Activated CD8-positive, alpha-beta T cell treated with anti-CD3 and anti-CD28 coated beads for 36 hours (primary cell): ENCODE measurements around the gene GPR152. TPM values are rescaled to one million over a fixed set of nuclear protein-coding genes. Genes with fewer than 3 reads are reported as not detected.

ENCODE experiments used
- ATAC-seq: fragments of 200-7000 bp; cut with Tn5 transposase; one replicate; pipeline ENCODE4 v1.10.0; 2021; ENCODE audit warnings: mild to moderate bottlenecking, moderate library complexity
- CTCF ChIA-PET: fragments of 350-600 bp; sonication (Branson Sonifier 250); formaldehyde crosslinking; loops from one replicate; lab custom pipeline; 2021; ENCODE audit warnings: antibody characterized with exemption; lab: Charles Lee
- POLR2A ChIA-PET: fragments of 350-600 bp; sonication (Branson Sonifier 250); formaldehyde crosslinking; loops from one replicate; lab custom pipeline; 2021; ENCODE audit warnings: antibody characterized with exemption; lab: Charles Lee
- DNase-seq: peaks from one replicate; pipeline ENCODE4 v3.0.0-alpha.2; 2020
- H3K27ac Mint-ChIP-seq: one replicate; pipeline ENCODE4 v1.8.0; 2021; ENCODE audit warnings: mild to moderate bottlenecking, mixed read lengths
- H3K27me3 Mint-ChIP-seq: one replicate; pipeline ENCODE4 v1.8.0; 2021; ENCODE audit warnings: mixed read lengths
- H3K36me3 Mint-ChIP-seq: one replicate; pipeline ENCODE4 v1.8.0; 2021; ENCODE audit warnings: low read depth, mixed read lengths
- H3K4me1 Mint-ChIP-seq: one replicate; pipeline ENCODE4 v1.8.0; 2021; ENCODE audit warnings: low read depth, mixed read lengths
- H3K4me3 Mint-ChIP-seq: one replicate; pipeline ENCODE4 v1.8.0; 2021; ENCODE audit warnings: mild to moderate bottlenecking, moderate library complexity, mixed read lengths
- H3K9me3 Mint-ChIP-seq: one replicate; pipeline ENCODE4 v1.8.0; 2021; ENCODE audit warnings: mixed read lengths
- CTCF ChIP-seq: fragments of 200-600 bp; IDR thresholded peaks from one replicate; pipeline ENCODE4 v1.8.0; 2022; ENCODE audit warnings: antibody characterized with exemption, mild to moderate bottlenecking
- intact Hi-C: fragments of 100-400 bp; cut with micrococcal nuclease; formaldehyde crosslinking; loops from one replicate; pipeline ENCODE4 v1.10.0; 2022
- total RNA-seq, 2 experiments: library from RNA; stranded (reverse); gene quantifications; one replicate each; pipeline ENCODE4 v1.2.3, GENCODE V29; 2021

Gene GPR152
- total RNA-seq, 2 experiments from 2014 or later: not detected

DNA sequence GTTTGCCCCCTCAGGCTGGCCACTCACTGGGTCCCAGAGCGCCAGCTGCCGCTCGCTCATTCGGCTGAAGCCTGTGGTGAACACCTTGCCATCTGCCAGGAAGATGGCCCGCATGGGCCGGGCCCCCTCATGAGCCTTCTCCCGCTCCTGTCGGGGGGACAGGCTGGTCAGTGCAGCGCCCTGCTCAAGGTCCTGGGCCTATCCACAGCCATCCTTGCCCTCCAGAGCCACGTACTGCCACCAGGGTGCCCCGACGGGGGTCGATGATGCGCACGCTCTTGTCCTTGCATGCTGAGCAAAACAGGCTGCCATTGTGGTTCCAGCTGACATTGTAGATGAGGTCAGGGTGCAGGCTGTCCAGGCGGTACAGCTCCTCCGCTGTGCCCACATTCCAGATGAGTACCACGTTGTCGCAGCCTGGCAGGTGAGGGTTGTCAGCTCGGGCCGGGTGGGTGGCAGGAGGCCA lies 11.4 kb downstream of the GPR152 start:
- no peak for ATAC-seq
- intact Hi-C loops: no loop called here
- POLR2A ChIA-PET: interaction anchor here (0.8 to 10.8 kb wide), 10 partner anchors 9 to 50 kb away, joined by 3 to 178 read pairs (median 5); partner anchors contain the start of genes PPP1CA, RAD9A, TBC1D10C and TMEM134
- no peaks in the 10 kb centered on the region for H3K27me3 Mint-ChIP-seq
- peaks cover 56% of the 10 kb centered on the region for H3K4me1 Mint-ChIP-seq
- CTCF ChIA-PET: interaction anchor here (0.9 kb wide), 1 partner anchor 95 kb away, joined by 4 read pairs; no protein-coding TSS in a partner anchor
- peaks cover 37% of the 10 kb centered on the region for H3K36me3 Mint-ChIP-seq
- H3K9me3 Mint-ChIP-seq: no peaks in the 10 kb centered on the region
- no peak for DNase-seq
- peak overlapping the region; percentile 70 for H3K27ac Mint-ChIP-seq
- H3K4me3 Mint-ChIP-seq: peak overlapping the region; percentile 22
- TF ChIP-seq CTCF: no peak

DNA sequence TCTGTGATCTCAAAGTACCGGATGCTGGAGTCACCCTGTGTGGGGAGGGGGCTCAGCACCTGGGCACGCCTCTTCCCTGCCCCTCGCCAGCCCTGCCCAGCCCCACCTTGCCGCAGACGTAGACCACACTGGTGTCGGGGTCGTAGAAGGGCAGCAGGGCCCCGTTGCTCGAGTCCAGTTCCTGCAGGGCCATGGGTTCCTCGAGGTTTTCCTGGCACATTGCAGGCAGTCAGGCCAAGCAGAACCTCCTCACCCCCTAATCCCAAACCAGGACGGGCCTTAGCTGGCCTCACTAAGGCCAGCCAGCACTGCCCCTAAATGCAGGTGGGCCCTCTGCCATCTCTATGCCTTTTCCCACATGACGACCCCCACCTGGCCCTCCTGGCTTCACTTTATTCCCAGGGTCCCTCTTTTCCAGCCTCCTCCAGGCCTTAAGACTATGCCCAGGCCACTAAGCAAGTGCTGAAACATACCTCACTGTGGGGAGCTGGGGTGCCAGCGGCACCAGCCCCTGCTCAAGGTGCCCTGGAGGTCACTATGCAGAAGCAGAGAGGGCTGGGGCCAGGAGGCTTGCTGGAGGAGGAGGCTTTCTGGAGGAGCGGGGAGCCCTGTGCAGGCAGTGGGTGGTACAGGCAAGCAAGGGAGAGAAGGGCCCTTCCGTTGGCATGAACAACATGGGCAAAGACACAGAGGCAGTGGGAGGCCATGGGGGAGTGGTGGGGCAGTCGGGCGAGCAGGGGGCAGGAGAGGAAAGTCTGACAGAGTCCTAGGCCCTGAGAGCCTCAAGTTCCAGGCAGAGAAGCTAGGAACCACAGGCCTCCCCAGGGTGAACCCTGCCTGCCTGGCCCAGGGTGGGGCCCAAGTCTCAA lies 12.1 kb downstream of the GPR152 start:
- Mint-ChIP-seq H3K4me3 (peak overlapping the region; percentile 87), H3K27ac (peak overlapping the region; percentile 86), H3K4me1 (peaks cover 52% of the 10 kb centered on the region), H3K27me3 (no peaks in the 10 kb centered on the region), H3K9me3 (no peaks in the 10 kb centered on the region), H3K36me3 (peaks cover 43% of the 10 kb centered on the region)
- intact Hi-C loops: no loop called here
- CTCF ChIA-PET: interaction anchor here (0.9 to 1.8 kb wide), 2 partner anchors 28 to 94 kb away, joined by 4 to 5 read pairs; no protein-coding TSS in a partner anchor
- ATAC-seq (no peak), DNase-seq (no peak)
- POLR2A ChIA-PET: interaction anchor here (0.9 to 10.8 kb wide), 9 partner anchors 10 to 49 kb away, joined by 3 to 178 read pairs (median 5); partner anchors contain the start of genes AIP, PPP1CA, RAD9A and TBC1D10C
- TF ChIP-seq CTCF: no peak

GRCh38 chr11:67439321-67440228 lies 13.0 kb downstream of the GPR152 start:
- Mint-ChIP-seq H3K27ac (peak overlapping the region; percentile 86), H3K4me1 (peaks cover 49% of the 10 kb centered on the region), H3K4me3 (peak overlapping the region; percentile 87), H3K9me3 (no peaks in the 10 kb centered on the region), H3K36me3 (peaks cover 50% of the 10 kb centered on the region), H3K27me3 (no peaks in the 10 kb centered on the region)
- CTCF ChIA-PET: interaction anchor here (0.7 to 1.9 kb wide), 9 partner anchors 10 to 69 kb away, joined by 3 to 8 read pairs (median 4); partner anchors contain the start of gene RAD9A
- POLR2A ChIA-PET: interaction anchor here (0.8 to 10.8 kb wide), 13 partner anchors 8 to 48 kb away, joined by 3 to 178 read pairs (median 8); partner anchors contain the start of genes AIP, CABP4, PPP1CA and RPS6KB2
- intact Hi-C loops: loop anchor here (5.0 kb wide), 2 partner anchors 43 to 68 kb away; partner anchors contain the start of genes AIP, CDK2AP2 and PITPNM1
- DNase-seq (peak; percentile 64), ATAC-seq (no peak)
- TF ChIP-seq CTCF: peak; percentile 20

DNA sequence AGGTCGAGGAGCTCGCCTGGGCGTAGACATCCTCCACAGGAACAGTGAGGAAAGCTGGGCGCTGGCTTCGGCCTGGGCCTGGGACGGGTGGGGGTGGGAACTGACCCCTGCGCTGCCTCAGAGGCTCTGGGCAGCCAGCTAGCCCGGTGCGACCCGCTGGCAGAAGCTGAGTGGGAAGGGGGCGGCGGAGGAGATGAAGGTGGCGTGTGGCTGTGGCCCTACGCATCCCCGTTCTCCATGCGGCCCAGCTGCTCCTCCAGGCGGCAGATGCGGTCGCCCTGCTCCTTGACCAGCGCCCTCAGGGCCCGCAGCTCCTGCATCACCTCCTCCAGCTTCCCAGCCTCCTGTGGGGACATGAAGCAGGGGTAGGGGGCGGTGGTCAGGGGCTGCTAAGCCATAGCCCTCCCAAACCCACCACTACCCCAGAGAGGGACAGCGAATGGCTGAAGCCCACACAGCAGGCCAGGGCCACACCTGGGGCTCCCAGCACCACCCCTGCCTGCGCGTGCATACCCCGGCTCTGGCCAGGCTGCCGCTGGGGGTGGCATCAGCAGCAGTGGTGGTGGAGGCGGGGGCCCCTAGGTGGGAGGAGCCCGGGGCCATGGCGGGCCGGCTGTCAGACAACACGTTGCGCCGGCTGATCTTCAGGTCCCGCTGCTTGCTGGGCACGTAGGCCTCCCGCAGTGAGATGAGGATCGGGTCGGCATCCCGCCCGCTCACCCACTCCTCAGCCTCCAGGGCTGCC lies 14.2 kb downstream of the GPR152 start:
- H3K27me3 Mint-ChIP-seq: no peaks in the 10 kb centered on the region
- no peak for TF ChIP-seq CTCF
- H3K36me3 Mint-ChIP-seq: peaks cover 57% of the 10 kb centered on the region
- H3K4me1 Mint-ChIP-seq: peaks cover 53% of the 10 kb centered on the region
- H3K4me3 Mint-ChIP-seq: peak overlapping the region; percentile 87
- POLR2A ChIA-PET: interaction anchor here (0.6 to 10.8 kb wide), 27 partner anchors 7 to 190 kb away, joined by 3 to 178 read pairs (median 8); partner anchors contain the start of genes AIP, ANKRD13D, CABP4 and PITPNM1
- H3K9me3 Mint-ChIP-seq: no peaks in the 10 kb centered on the region
- DNase-seq (peak; percentile 93), ATAC-seq (peak; percentile 49)
- CTCF ChIA-PET: interaction anchor here (0.8 to 2.8 kb wide), 11 partner anchors 9 to 87 kb away, joined by 3 to 12 read pairs (median 4); partner anchors contain the start of genes CDK2AP2, PPP1CA, RAD9A and TMEM134
- intact Hi-C loops: loop anchor here (5.0 kb wide), 2 partner anchors 44 to 69 kb away; partner anchors contain the start of genes AIP, CDK2AP2 and PITPNM1
- peak overlapping the region; percentile 86 for H3K27ac Mint-ChIP-seq
